Measurements from ENCODE around the gene OBSCN.

Gene OBSCN

DNA sequence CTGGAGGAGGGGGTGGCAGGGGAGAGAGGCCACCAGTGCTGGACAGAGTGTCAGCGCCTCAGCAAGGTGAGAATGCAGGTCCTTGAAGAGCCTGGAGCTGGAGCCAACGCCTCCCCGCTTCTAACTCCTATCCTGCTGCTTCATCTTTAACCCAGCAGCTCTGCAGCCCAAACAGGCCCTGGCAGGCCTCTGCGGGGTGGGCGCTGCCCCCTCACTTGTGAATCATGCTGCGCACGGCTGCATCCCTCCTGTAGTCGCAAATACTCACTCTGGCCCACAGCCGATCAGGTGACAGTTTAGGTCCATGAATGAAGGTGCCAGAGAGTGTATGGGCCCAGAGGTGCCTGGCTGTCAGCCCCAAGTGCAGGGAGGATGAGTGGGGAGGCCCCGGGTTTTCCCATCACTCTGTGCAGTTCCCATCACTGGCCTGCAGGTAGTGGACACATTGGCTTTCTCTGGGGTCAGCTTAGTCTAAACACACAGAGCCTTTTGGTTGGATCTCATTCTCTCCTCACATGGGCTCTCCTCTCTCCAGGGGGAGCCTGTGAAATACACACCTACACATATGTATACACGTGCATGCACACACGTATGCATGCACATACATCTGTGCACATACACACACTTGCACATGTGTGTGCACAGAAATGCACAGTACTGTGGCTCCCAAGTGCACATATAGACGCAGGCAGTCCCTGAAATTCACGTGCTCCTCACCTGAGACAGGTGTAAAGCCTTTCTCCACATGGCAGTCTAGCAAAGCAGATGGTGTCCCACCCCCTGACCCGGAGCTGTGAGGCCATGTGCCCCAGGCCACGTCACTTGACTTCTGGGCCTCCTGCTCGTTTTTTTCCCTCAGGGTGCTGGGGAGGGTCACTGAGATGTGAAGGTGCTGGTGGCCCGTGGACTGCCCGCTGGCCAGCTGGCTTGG, 146.8 kb downstream of the OBSCN start:
- H3K4me3 ChIP-seq (ENCODE audit: low read depth, low read length), result no peak overlapping the region
- DNase-seq (ENCODE audit: low read depth), result no peak

GRCh38 chr1:228356897-228357680, 149.2 kb downstream of the OBSCN start:
- H3K4me3 ChIP-seq (ENCODE audit: low read depth, low read length), result no peak overlapping the region
- no peak for DNase-seq (ENCODE audit: low read depth)

DNA sequence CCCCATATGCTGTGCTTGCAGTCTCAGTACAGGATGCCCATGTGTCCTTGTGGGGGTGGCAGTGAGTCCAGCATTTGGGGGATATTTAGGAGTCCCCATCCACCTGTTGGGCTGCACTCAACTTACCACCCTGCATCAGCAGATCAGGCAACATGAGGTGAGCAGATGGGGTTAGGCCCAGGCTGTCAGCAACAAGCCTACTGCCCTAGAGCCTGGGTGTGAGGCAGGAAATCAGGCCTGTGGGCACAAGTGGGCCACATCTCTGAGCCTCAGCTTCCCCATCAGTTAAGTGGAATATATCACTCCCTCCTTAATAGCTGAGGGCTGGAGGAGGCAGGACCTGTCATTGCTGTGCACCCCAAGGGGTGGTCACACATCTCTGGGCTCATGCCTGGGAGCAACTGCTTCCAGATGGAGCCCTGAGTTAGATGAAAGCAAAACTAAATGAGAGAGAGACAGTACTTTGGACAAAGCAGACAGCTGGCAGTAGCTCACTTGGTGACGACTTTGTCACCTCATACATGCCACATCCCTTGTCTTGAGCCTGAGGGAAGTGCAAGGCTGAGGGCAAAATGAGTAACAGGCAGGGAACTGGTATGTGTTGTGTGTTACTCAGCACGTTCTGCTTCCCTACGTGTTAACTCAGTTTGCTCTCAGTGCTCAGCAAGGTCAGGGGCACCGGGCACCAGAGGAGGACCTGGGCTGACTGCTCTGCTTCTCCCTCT, 150.4 kb downstream of the OBSCN start:
- no peak overlapping the region for H3K4me3 ChIP-seq (ENCODE audit: low read depth, low read length)
- DNase-seq (ENCODE audit: low read depth), result no peak

DNA sequence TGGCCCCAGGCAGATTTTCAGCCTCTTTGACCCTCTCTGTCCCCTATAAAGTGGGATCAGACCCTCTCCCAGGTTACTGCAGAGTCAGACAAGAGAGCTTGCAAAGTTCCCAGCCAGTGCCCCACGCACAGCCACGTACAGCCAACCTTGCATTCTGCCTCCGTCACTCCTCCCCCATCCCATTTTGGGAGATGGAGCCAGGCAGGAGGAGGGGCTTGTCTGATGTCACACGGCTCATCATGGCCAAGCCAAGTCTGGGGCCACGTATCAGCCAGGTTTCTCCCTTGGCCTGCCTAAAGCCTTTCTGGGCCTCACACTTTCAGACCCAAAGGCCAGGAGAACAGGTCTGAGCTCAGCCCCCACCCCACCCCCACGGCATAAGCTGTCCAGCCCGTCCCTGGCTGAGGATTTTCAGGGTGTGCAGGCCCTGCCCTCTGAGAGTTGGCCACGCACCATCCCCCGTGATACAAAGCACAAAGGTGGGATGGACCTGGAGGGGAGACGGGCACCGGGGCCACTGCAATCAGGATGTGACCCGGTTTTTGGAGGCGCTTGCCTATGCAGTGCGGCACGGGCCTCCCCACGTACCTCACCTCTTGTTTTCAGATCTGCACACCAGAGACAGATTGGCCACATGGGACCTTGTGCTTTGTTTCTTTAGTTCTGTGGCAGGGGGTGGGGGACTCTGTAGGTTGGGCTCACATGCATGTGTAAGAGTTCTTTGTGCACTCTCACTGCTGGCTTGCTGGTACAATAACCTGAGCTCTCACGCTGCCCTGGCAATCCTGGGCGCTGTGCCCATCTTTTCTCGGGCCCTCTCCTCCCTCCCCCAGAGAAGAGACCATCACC, 151.1 kb downstream of the OBSCN start:
- no peak overlapping the region for H3K4me3 ChIP-seq (ENCODE audit: low read depth, low read length)
- no peak for DNase-seq (ENCODE audit: low read depth)

GRCh38 chr1:228359613-228360532, 152.0 kb downstream of the OBSCN start:
- no peak overlapping the region for H3K4me3 ChIP-seq (ENCODE audit: low read depth, low read length)
- no peak for DNase-seq (ENCODE audit: low read depth)

DNA sequence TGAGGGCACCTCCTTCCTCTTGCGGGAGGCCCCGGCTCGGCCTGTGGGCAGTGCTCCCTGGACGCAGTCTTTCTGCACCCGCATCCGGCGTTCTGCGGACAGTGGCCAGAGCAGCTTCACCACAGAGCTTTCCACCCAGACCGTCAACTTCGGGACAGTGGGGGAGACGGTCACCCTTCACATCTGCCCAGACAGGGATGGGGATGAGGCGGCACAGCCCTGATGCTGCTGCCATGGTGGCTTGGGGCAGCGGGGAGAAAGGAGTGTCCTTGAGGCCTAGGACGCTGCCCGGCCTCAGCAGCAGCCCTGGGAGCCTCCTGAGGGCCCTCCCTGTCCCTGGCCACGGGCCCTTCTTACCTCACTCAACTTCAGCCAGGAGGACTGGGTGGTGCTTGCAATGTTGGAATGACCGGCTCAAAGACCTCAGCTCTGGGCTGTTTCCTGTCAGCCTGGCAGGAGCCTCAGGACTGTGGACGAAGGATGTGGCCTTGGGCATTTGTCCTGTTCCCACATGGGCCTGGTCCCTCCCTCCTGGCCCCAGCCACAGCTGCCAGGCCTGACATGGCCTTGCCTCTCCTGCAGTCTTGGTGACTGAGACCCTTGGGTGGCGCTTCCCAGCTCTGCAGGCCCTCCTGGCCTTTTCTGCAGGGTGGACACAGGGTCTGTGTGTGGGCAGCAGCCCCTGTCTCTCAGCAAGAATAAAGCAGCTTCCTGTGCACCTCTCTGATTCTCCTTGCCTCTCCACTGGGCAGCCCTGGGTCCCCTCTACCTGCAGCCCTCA, 152.9 kb downstream of the OBSCN start:
- DNase-seq (ENCODE audit: low read depth), result no peak
- no peak overlapping the region for H3K4me3 ChIP-seq (ENCODE audit: low read depth, low read length)

- H3K4me3 ChIP-seq (ENCODE audit: low read depth, low read length), result no peak overlapping the region
- DNase-seq (ENCODE audit: low read depth), result no peak
Measured at GRCh38 chr1:228361314-228362140, 153.7 kb downstream of the OBSCN start.

GRCh38 chr1:228362141-228362883, 154.5 kb downstream of the OBSCN start:
- no peak for DNase-seq (ENCODE audit: low read depth)

GRCh38 chr1:228362884-228363450, 155.1 kb downstream of the OBSCN start:
- no peak for DNase-seq (ENCODE audit: low read depth)
- no peak overlapping the region for H3K4me3 ChIP-seq (ENCODE audit: low read depth, low read length)

More at GRCh38 chr1:228362141-228362883, 154.5 kb downstream of the OBSCN start:
- H3K4me3 ChIP-seq (ENCODE audit: low read depth, low read length), result no peak overlapping the region

DNA sequence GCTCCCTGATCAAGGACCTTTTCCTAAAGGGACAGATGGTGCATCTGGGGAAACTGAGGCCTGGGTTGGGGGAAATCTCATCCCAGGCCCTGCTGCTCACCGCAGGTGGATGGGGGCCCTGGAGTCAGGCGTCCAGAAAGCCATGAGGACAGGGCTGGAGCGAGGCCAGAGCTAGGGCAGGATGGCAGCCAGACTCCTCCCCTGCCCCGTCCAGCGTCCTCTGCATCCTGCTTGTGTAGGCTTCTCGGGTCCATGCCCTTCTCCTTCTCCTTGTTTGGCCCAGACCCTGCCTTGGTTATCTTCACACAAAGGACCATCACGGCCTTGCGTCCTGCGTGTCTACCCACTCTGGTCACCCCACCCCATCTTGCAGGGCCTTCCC, 155.8 kb downstream of the OBSCN start:
- DNase-seq (ENCODE audit: low read depth), result no peak
- H3K4me3 ChIP-seq (ENCODE audit: low read depth, low read length), result no peak overlapping the region

DNA sequence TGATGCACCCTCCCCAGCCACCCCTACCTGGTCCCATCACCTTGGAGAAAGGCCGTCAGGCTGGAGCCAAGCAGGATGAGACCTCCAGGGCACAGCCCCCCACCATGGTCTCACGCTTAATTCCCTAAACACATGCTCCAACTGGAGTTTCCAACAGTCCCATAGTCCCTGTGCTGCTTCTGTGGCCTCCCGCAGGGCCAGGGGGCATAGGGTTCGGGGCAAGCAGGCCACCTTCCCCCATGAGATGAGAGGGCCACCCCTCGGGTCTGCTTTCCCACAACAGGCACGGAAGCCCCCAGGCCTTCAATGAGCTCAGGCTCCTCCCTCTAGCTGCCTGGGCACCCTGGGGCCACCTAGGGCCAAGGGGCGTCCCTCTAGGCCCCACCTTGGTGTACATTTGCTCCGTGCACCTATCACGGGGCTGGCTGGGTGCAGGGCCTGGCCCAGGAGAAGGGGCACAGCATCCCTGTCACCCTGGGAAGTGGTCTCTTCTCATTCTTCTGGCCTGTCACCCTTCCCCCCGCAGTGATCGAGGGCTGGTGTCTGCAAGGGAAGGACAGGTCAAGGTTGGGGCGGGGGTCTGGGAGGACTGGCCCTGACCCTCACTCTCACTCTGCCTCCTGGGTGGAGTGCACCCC, 156.3 kb downstream of the OBSCN start:
- no peak overlapping the region for H3K4me3 ChIP-seq (ENCODE audit: low read depth, low read length)
- DNase-seq (ENCODE audit: low read depth), result no peak

- no peak for DNase-seq (ENCODE audit: low read depth)
- H3K4me3 ChIP-seq (ENCODE audit: low read depth, low read length), result no peak overlapping the region
Measured at GRCh38 chr1:228364706-228365213, 156.9 kb downstream of the OBSCN start.

DNA sequence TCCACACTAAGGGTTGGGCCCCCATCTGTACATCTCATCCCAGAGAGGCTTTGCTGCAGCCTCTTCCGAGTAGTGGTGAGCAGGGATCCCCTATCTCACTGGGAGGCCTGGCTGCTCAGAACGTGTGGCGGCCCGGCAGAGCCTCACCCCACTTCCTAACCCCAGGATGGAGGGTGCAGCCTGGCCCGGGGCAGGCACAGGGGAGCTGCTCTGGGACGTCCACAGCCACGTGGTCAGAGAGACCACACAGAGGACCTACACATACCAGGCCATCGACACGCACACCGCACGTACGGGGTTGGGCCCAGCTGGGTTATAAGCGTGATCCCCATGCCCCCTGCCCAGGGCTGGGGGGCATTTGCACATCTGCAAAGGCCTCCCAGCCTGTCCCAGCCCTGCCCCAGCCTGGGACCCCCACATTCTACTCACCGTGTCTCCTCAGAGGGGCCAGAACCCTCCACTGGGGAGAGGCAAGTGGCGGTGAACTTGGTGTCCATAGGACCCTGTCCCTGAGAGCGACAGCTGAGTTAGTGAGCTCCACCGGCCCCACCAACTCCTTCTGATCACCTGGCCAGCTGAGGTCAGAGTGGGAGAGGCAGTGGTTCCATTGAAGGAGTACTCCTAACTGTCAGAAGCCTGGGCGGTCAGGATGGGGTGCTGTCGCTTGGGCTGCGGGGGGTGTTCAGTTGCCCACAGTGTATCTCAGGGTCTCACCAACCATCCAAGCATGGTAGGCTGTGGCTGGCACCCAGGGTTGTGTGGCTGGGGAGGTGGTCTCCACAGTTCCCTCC, 157.6 kb downstream of the OBSCN start:
- no peak overlapping the region for H3K4me3 ChIP-seq (ENCODE audit: low read depth, low read length)
- no peak for DNase-seq (ENCODE audit: low read depth)

Measured in skeletal muscle cell (primary cell).